Ureter (tissue), 1 donor: ENCODE measurements around the gene ERICH6. TPM values are rescaled to one million over a fixed set of nuclear protein-coding genes. Genes with fewer than 3 reads are reported as not detected.
"Not testable (repeated sequence)": the region's sequence is repeated elsewhere in the genome, so short reads cannot be mapped to it uniquely, and the experiment has no call there.

Experiments
- DNase-seq: peaks from one replicate; pipeline ENCODE4 v3.0.0-alpha.2; 2020; ENCODE audit warnings: low spot score
- total RNA-seq: library from RNA; stranded (reverse); gene quantifications from one replicate; pipeline ENCODE4 v1.2.4, GENCODE V29; 2023
- donor health status: DM: yes; HTN: yes; CAD: no.

ERICH6 gene
- total RNA-seq, 1 donor from 2014 or later: 0.36 TPM

- DNase-seq: no peak
Measured at GRCh38 chr3:150682279-150682678, 21.4 kb downstream of the ERICH6 start.

- no peak for DNase-seq
Measured at GRCh38 chr3:150681057-150681456, 22.7 kb downstream of the ERICH6 start.

- no peak for DNase-seq
Measured at GRCh38 chr3:150680562-150680961, 23.2 kb downstream of the ERICH6 start.

GRCh38 chr3:150675587-150675986, 28.1 kb downstream of the ERICH6 start:
- DNase-seq: no peak

GRCh38 chr3:150673966-150674365, 29.8 kb downstream of the ERICH6 start:
- DNase-seq: no peak

GRCh38 chr3:150666167-150666566, 37.6 kb downstream of the ERICH6 start:
- no peak for DNase-seq

- DNase-seq: no peak
Measured at GRCh38 chr3:150663461-150663860, 40.3 kb downstream of the ERICH6 start.

GRCh38 chr3:150662410-150663200, 41.1 kb downstream of the ERICH6 start:
- no peak for DNase-seq

- no peak for DNase-seq
Measured at GRCh38 chr3:150656316-150656715, 47.4 kb downstream of the ERICH6 start.

GRCh38 chr3:150653110-150653561, 50.6 kb downstream of the ERICH6 start:
- no peak for DNase-seq

- no peak for DNase-seq
Measured at GRCh38 chr3:150640256-150640655, 63.5 kb downstream of the ERICH6 start.

GRCh38 chr3:150639262-150639661, 64.5 kb downstream of the ERICH6 start:
- DNase-seq: no peak

- no peak for DNase-seq
Measured at GRCh38 chr3:150636258-150636657, 67.5 kb downstream of the ERICH6 start.

GRCh38 chr3:150635526-150635925, 68.2 kb downstream of the ERICH6 start:
- no peak for DNase-seq

GRCh38 chr3:150635076-150635475, 68.6 kb downstream of the ERICH6 start:
- DNase-seq: no peak

- no peak for DNase-seq
Measured at GRCh38 chr3:150631515-150632221, 72.1 kb downstream of the ERICH6 start.

GRCh38 chr3:150627557-150627956, 76.2 kb downstream of the ERICH6 start:
- DNase-seq: no peak

- DNase-seq: no peak
Measured at GRCh38 chr3:150626148-150626930, 77.4 kb downstream of the ERICH6 start.

- no peak for DNase-seq
Measured at GRCh38 chr3:150623945-150624344, 79.8 kb downstream of the ERICH6 start.

GRCh38 chr3:150622955-150623354, 80.8 kb downstream of the ERICH6 start:
- DNase-seq: not testable (repeated sequence)

- DNase-seq: no peak
Measured at GRCh38 chr3:150620002-150620689, 83.6 kb downstream of the ERICH6 start.
